ENCODE data around the gene CRIP2. TPM values are rescaled to one million over a fixed set of nuclear protein-coding genes. Genes with fewer than 3 reads are reported as not detected.
A peak's percentile ranks its signal among the peaks of the same experiment; 100 is the strongest.

CRIP2 gene
- total and polyA plus RNA-seq, 9 of the 15 experiments (the other 6 are each of a cell fraction or from before 2014, with no cell fraction given): 0.18 to 2.0 (median 0.69) TPM; not detected in 1

DNA sequence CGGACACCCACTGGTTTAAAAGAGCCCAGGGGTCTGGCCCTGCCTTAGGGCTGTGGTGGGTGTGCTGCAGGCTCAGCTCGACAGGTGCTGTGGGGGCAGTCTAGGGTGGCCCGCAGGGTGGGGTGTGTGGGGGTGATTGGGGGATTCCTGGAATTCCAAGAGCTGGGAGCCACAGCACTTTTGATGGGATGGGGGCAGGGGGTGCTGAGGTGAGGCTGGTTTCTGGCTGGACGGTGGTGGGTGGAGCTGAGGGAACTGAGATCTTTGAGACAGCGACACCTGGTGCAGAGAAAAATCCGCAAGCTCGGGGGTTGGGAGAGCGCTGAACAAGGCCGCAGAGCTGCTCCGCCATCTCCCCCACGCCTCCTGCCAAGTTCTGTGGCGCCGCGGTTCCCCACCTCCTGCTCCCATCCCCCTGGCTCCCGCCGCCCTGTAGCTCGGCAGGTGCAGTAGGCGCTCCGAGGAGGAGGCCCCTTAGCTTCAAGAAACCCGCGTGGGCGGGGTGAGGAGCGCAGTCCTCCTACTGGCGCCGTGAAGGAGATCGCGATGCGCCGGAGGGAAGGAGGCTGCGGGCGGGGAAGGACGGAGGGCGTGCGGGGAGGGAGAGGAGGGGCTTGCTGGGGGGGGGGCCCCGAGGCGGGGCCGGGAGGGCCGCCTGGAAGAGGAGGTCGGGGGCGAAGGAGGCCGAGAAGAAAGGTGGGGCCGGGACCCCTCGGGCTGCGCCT is 15.1 kb downstream of the CRIP2 start (continued):
- TF ChIP-seq, protein P1, sequence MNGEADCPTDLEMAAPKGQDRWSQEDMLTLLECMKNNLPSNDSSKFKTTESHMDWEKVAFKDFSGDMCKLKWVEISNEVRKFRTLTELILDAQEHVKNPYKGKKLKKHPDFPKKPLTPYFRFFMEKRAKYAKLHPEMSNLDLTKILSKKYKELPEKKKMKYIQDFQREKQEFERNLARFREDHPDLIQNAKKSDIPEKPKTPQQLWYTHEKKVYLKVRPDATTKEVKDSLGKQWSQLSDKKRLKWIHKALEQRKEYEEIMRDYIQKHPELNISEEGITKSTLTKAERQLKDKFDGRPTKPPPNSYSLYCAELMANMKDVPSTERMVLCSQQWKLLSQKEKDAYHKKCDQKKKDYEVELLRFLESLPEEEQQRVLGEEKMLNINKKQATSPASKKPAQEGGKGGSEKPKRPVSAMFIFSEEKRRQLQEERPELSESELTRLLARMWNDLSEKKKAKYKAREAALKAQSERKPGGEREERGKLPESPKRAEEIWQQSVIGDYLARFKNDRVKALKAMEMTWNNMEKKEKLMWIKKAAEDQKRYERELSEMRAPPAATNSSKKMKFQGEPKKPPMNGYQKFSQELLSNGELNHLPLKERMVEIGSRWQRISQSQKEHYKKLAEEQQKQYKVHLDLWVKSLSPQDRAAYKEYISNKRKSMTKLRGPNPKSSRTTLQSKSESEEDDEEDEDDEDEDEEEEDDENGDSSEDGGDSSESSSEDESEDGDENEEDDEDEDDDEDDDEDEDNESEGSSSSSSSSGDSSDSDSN (IDR thresholded peaks at IDR 0.05; ENCODE audit: borderline replicate concordance in 1 of 2, low read depth in 2 of 2, low read length in 2 of 2): peak in 1 of 2 experiments; percentile 52; a peak in 1 of 4 replicates
- TF ChIP-seq, protein P2, sequence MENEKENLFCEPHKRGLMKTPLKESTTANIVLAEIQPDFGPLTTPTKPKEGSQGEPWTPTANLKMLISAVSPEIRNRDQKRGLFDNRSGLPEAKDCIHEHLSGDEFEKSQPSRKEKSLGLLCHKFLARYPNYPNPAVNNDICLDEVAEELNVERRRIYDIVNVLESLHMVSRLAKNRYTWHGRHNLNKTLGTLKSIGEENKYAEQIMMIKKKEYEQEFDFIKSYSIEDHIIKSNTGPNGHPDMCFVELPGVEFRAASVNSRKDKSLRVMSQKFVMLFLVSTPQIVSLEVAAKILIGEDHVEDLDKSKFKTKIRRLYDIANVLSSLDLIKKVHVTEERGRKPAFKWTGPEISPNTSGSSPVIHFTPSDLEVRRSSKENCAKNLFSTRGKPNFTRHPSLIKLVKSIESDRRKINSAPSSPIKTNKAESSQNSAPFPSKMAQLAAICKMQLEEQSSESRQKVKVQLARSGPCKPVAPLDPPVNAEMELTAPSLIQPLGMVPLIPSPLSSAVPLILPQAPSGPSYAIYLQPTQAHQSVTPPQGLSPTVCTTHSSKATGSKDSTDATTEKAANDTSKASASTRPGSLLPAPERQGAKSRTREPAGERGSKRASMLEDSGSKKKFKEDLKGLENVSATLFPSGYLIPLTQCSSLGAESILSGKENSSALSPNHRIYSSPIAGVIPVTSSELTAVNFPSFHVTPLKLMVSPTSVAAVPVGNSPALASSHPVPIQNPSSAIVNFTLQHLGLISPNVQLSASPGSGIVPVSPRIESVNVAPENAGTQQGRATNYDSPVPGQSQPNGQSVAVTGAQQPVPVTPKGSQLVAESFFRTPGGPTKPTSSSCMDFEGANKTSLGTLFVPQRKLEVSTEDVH (IDR thresholded peaks at IDR 0.05; ENCODE audit: low read depth, partially characterized antibody): no peak
- TF ChIP-seq MXI1 (IDR thresholded peaks at IDR 0.05; ENCODE audit: low read depth, low read length): no peak
- peak; percentile 69; the same call in 1 of the 2 replicates for TF ChIP-seq POLR2G (IDR thresholded peaks at IDR 0.05; ENCODE audit: low read depth, low read length)
- TF ChIP-seq DPF2 (IDR thresholded peaks at IDR 0.05): no peak
- TF ChIP-seq CEBPB (tag; IDR thresholded peaks at IDR 0.05): no peak
- TF ChIP-seq, protein P3, sequence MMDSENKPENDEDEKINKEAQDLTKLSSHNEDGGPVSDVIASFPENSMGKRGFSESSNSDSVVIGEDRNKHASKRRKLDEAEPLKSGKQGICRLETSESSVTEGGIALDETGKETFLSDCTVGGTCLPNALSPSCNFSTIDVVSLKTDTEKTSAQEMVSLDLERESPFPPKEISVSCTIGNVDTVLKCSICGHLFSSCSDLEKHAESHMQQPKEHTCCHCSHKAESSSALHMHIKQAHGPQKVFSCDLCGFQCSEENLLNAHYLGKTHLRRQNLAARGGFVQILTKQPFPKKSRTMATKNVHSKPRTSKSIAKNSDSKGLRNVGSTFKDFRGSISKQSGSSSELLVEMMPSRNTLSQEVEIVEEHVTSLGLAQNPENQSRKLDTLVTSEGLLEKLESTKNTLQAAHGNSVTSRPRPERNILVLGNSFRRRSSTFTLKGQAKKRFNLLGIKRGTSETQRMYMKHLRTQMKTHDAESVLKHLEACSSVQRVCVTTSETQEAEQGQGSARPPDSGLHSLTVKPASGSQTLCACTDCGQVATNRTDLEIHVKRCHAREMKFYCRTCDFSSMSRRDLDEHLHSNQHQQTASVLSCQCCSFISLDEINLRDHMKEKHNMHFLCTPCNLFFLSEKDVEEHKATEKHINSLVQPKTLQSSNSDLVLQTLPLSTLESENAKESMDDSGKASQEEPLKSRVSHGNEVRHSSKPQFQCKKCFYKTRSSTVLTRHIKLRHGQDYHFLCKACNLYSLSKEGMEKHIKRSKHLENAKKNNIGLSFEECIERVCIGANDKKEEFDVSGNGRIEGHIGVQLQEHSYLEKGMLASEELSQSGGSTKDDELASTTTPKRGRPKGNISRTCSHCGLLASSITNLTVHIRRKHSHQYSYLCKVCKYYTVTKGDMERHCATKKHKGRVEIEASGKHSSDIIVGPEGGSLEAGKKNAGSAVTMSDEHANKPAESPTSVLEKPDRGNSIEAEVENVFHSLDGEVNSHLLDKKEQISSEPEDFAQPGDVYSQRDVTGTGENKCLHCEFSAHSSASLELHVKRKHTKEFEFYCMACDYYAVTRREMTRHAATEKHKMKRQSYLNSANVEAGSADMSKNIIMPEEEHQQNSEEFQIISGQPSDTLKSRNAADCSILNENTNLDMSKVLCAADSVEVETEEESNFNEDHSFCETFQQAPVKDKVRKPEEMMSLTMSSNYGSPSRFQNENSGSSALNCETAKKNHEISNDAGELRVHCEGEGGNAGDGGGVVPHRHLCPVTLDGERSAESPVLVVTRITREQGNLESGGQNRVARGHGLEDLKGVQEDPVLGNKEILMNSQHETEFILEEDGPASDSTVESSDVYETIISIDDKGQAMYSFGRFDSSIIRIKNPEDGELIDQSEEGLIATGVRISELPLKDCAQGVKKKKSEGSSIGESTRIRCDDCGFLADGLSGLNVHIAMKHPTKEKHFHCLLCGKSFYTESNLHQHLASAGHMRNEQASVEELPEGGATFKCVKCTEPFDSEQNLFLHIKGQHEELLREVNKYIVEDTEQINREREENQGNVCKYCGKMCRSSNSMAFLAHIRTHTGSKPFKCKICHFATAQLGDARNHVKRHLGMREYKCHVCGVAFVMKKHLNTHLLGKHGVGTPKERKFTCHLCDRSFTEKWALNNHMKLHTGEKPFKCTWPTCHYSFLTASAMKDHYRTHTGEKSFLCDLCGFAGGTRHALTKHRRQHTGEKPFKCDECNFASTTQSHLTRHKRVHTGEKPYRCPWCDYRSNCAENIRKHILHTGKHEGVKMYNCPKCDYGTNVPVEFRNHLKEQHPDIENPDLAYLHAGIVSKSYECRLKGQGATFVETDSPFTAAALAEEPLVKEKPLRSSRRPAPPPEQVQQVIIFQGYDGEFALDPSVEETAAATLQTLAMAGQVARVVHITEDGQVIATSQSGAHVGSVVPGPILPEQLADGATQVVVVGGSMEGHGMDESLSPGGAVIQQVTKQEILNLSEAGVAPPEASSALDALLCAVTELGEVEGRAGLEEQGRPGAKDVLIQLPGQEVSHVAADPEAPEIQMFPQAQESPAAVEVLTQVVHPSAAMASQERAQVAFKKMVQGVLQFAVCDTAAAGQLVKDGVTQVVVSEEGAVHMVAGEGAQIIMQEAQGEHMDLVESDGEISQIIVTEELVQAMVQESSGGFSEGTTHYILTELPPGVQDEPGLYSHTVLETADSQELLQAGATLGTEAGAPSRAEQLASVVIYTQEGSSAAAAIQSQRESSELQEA (IDR thresholded peaks at IDR 0.05; ENCODE audit: low read depth): no peak
- TF ChIP-seq HDAC1 (IDR thresholded peaks at IDR 0.05): peak in 1 of 2 experiments; percentile 63; a peak in 1 of 4 replicates
- TF ChIP-seq, protein P4, sequence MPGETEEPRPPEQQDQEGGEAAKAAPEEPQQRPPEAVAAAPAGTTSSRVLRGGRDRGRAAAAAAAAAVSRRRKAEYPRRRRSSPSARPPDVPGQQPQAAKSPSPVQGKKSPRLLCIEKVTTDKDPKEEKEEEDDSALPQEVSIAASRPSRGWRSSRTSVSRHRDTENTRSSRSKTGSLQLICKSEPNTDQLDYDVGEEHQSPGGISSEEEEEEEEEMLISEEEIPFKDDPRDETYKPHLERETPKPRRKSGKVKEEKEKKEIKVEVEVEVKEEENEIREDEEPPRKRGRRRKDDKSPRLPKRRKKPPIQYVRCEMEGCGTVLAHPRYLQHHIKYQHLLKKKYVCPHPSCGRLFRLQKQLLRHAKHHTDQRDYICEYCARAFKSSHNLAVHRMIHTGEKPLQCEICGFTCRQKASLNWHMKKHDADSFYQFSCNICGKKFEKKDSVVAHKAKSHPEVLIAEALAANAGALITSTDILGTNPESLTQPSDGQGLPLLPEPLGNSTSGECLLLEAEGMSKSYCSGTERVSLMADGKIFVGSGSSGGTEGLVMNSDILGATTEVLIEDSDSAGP (CRISPR knock-in tag; IDR thresholded peaks at IDR 0.05): no peak
- no peak for TF ChIP-seq NCOA4 (IDR thresholded peaks at IDR 0.05; ENCODE audit: partially characterized antibody)
- no peak for TF ChIP-seq PHTF2 (CRISPR knock-in tag; IDR thresholded peaks at IDR 0.05)
